Stomach (tissue), 9 donors: ENCODE measurements around the gene ZNF385D. TPM values are rescaled to one million over a fixed set of nuclear protein-coding genes. Genes with fewer than 3 reads are reported as not detected.

ENCODE experiments used
- DNase-seq, 2 donors: peaks; one replicate each; pipeline versions ENCODE4 v3.0.0 to v3.0.0-alpha.2; 2013 to 2019
- H3K27ac ChIP-seq, 5 donors: fragments of 200-600 bp in 4 of 5; sonication (generic) in 4 of 5; one replicate each; pipeline ENCODE4 v1.5.1; 2013 to 2019; ENCODE audit warnings: mild to moderate bottlenecking in 1 of 5, moderate library complexity in 1 of 5
- H3K27me3 ChIP-seq, 3 donors: fragments of 200-600 bp; sonication (generic); one replicate each; pipeline ENCODE4 v1.5.1; 2017 to 2019; ENCODE audit warnings: mixed run types in 1 of 3
- H3K36me3 ChIP-seq, 4 donors: fragments of 200-600 bp; sonication (generic); 1 replicate in 3 of 4; 2 replicates in 1 of 4; pipeline ENCODE4 v1.5.1; 2016 to 2019
- H3K4me1 ChIP-seq, 4 donors: fragments of 200-600 bp; sonication (generic); one replicate each; pipeline ENCODE4 v1.5.1; 2016 to 2019
- H3K4me3 ChIP-seq, 4 donors: fragments of 200-600 bp; sonication (generic) in 3 of 4; one replicate each; pipeline ENCODE4 v1.5.1; 2016 to 2019; ENCODE audit warnings: mild to moderate bottlenecking in 1 of 4
- H3K9me3 ChIP-seq, 4 donors: fragments of 200-600 bp; sonication (generic); one replicate each; pipeline ENCODE4 v1.5.1; 2016 to 2019
- EP300 ChIP-seq: sonication (generic); formaldehyde crosslinking; IDR thresholded peaks from one replicate; pipeline ENCODE4 v1.6.1; 2017; ENCODE audit warnings: antibody characterized with exemption
- POLR2A ChIP-seq, 4 donors: fragments of 450-650 bp; IDR thresholded peaks; one replicate each; pipeline ENCODE4 v1.6.1; 2016; ENCODE audit warnings: antibody characterized with exemption in 4 of 4, control low read depth in 2 of 4, mild to moderate bottlenecking in 1 of 4, moderate library complexity in 1 of 4
- POLR2AphosphoS5 ChIP-seq, 3 donors: sonication (generic); formaldehyde crosslinking; IDR thresholded peaks; one replicate each; pipeline ENCODE4 v1.6.1; 2016; ENCODE audit warnings: antibody characterized with exemption in 3 of 3
- WGBS, 5 donors: extraction: QIAGEN DNeasy Blood & Tissue Kit in 3 of 5; methylation state at CpG; one replicate each; pipeline versions ENCODE4 v1.1.5 to v1.1.7; 2013 to 2018; 5-methylcytosine and 5-hydroxymethylcytosine counted together
- intact Hi-C: fragments of 100-400 bp; cut with DNase I; formaldehyde crosslinking; loops from one replicate; pipeline ENCODE4 v1.15.1; 2023; ENCODE audit warnings: low total_unique reads
- polyA plus RNA-seq, 3 donors: library from polyadenylated mRNA; stranded (reverse); fragments of 200-250 nt; gene quantifications; one replicate each; pipeline ENCODE4 v1.2.3, GENCODE V29; 2013
- total RNA-seq, 5 donors: library from RNA; depleted of rRNA; stranded (reverse); fragments of >200 nt; gene quantifications; one replicate each; pipeline versions ENCODE4 v1.1.0 to v1.2.3, GENCODE V29; 2014 to 2016
- TF ChIP-seq, protein P1 (sequence below), 7 experiments: fragments of 450-650 bp in 4 of 7; fragments of 200-600 bp in 3 of 7; sonication (generic) in 3 of 7; IDR thresholded peaks; one replicate each; pipeline ENCODE4 v1.5.1; 2016 to 2019; ENCODE audit warnings: antibody characterized with exemption in 7 of 7, control low read depth in 2 of 7, mild to moderate bottlenecking in 1 of 7
- donor health status: healthy with polysubstance abuse.
- donor health status: Bipolar disorder and iron deficiency.
- donor health status: healthy.

ZNF385D gene
- total and polyA plus RNA-seq, 8 donors, result 0.31 to 7.2 (median 0.98) TPM; not detected in 2

DNA sequence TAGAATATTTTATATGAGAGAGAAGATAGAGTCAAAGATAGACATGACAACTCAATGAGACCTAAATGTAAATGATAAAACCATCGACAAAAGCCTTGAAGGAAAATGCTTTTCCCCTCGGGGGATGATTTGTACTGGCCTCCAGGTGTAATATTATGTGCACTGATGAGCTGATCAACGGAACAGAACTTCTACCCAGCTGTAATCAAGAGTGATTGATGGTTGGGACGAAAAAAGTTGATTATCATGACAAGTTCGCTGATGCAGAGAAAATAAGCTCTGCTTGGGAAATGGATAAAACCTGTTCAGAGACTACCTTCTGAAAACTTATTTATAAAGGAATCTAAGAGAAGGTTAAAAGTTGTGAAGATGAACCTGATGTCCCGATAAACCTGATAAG, 210.7 kb downstream of the ZNF385D start:
- Histone ChIP-seq H3K27ac (no peak overlapping the region), H3K27me3 (no peaks in the 10 kb centered on the region), H3K9me3 (peaks cover 0 to 6% (median 0%) of the 10 kb centered on the region in 4 donors), H3K4me1 (no peaks in the 10 kb centered on the region), H3K36me3 (no peaks in the 10 kb centered on the region), H3K4me3 (no peak overlapping the region)
- 81 to 89% (median 84%) methylated on average over 6 of the region's 6 CpGs for WGBS, 5 donors
- TF ChIP-seq POLR2AphosphoS5 (IDR thresholded peaks at IDR 0.05) (no peak), POLR2A (IDR thresholded peaks at IDR 0.05) (no peak), EP300 (no peak)
- TF ChIP-seq, protein P1, sequence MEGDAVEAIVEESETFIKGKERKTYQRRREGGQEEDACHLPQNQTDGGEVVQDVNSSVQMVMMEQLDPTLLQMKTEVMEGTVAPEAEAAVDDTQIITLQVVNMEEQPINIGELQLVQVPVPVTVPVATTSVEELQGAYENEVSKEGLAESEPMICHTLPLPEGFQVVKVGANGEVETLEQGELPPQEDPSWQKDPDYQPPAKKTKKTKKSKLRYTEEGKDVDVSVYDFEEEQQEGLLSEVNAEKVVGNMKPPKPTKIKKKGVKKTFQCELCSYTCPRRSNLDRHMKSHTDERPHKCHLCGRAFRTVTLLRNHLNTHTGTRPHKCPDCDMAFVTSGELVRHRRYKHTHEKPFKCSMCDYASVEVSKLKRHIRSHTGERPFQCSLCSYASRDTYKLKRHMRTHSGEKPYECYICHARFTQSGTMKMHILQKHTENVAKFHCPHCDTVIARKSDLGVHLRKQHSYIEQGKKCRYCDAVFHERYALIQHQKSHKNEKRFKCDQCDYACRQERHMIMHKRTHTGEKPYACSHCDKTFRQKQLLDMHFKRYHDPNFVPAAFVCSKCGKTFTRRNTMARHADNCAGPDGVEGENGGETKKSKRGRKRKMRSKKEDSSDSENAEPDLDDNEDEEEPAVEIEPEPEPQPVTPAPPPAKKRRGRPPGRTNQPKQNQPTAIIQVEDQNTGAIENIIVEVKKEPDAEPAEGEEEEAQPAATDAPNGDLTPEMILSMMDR (IDR thresholded peaks at IDR 0.05), result no peak
- no peak for DNase-seq
- intact Hi-C loops, result no loop called here

DNA sequence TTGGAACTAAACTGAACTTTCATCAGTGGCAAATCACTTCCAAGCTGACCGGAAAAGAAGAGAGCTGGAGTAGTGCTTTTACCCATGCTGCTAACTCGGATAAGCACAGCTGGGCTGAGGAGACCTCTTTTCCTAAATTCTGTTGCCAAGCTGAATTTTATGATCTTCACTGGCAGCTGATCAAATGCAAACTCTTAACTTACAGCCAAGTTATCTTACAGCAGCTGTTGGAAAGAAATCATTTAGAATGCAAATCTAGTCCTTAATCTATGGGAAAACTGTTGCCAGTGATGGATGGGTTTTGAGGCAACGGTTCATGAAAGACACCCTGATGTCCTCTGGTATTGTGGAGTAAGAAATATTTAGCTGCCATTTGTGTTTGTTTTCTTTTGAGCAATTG, 216.5 kb downstream of the ZNF385D start:
- WGBS, 5 donors, result 63 to 78% (median 68%) methylated on average over 3 of the region's 3 CpGs
- Histone ChIP-seq H3K4me1 (no peaks in the 10 kb centered on the region), H3K4me3 (no peak overlapping the region), H3K9me3 (no peaks in the 10 kb centered on the region), H3K36me3 (no peaks in the 10 kb centered on the region), H3K27ac (no peak overlapping the region), H3K27me3 (no peaks in the 10 kb centered on the region)
- intact Hi-C loops, result no loop called here
- TF ChIP-seq POLR2AphosphoS5 (IDR thresholded peaks at IDR 0.05) (no peak), POLR2A (IDR thresholded peaks at IDR 0.05) (no peak), EP300 (no peak)
- TF ChIP-seq, protein P1 (IDR thresholded peaks at IDR 0.05), result no peak
- DNase-seq, result peak in 1 of 2 donors; percentile 46

DNA sequence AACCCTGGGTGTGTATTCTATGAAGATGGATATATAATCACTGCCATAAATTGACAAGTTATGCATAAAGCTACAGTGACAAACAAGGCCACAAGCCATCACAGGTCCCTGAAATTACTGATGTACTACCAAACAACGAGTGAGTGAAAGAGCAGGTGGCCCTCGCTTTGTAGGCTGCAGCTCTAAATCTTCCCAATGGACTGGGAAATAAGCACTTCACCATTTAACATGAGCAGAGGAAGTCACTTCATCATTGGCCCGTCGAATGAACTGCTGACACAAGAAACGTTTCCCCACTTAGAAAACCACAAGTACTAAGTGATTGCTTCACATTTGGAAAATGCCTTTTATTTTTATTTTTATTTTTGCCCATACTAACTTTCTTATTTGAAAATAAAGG, 218.0 kb downstream of the ZNF385D start:
- H3K27me3 ChIP-seq, result no peaks in the 10 kb centered on the region
- no peak overlapping the region for H3K27ac ChIP-seq
- H3K4me3 ChIP-seq, result no peak overlapping the region
- TF ChIP-seq POLR2A (IDR thresholded peaks at IDR 0.05) (no peak), EP300 (no peak), POLR2AphosphoS5 (IDR thresholded peaks at IDR 0.05) (no peak)
- TF ChIP-seq, protein P1 (IDR thresholded peaks at IDR 0.05), result no peak
- 50 to 79% (median 69%) methylated on average over 5 of the region's 5 CpGs for WGBS, 5 donors
- DNase-seq, result no peak
- no peaks in the 10 kb centered on the region for H3K9me3 ChIP-seq
- H3K4me1 ChIP-seq, result no peaks in the 10 kb centered on the region
- H3K36me3 ChIP-seq, result no peaks in the 10 kb centered on the region
- intact Hi-C loops, result no loop called here

DNA sequence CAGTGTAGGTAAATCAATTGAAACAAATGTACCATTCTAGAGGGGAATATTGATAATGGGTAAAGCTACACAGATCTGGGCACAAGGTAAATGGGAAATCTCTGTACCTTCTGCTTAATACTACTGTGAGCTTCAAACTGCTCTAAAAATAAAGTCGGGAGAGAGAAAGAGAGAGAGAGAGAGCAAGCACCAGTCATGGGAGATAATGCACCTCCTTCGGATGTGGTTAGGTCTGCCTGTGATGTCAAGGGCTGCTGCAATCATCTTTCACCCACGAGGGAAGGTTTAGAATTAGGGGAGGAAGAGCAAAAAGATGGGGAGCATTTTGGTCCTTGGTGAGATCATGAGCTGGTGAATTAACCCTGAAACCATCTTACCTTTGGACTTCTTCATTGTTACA, 219.1 kb downstream of the ZNF385D start:
- TF ChIP-seq, protein P1 (IDR thresholded peaks at IDR 0.05), result no peak
- TF ChIP-seq EP300 (no peak), POLR2A (IDR thresholded peaks at IDR 0.05) (no peak), POLR2AphosphoS5 (IDR thresholded peaks at IDR 0.05) (no peak)
- H3K4me1 ChIP-seq, result no peaks in the 10 kb centered on the region
- no peaks in the 10 kb centered on the region for H3K36me3 ChIP-seq
- no peak overlapping the region for H3K4me3 ChIP-seq
- intact Hi-C loops, result no loop called here
- H3K27me3 ChIP-seq, result no peaks in the 10 kb centered on the region
- H3K9me3 ChIP-seq, result no peaks in the 10 kb centered on the region
- H3K27ac ChIP-seq, result no peak overlapping the region
- WGBS, 5 donors, result 62 to 83% (median 79%) methylated on average over 3 of the region's 3 CpGs
- no peak for DNase-seq
